HG02623 (cell line): ENCODE data around the gene PIGR.
A peak's percentile ranks its signal among the peaks of the same experiment; 100 is the strongest.

Source experiments
- ATAC-seq: cut with Tn5 transposase; IDR thresholded peaks from one replicate; pipeline ENCODE4 v1.9.1; 2021; ENCODE audit warnings: moderate library complexity; ENCODE audit not compliant: unreplicated experiment

PIGR gene

GRCh38 chr1:206961668-206962067, 15.4 kb upstream of the PIGR start:
- ATAC-seq, result no peak

GRCh38 chr1:206960676-206961386, 14.6 kb upstream of the PIGR start:
- ATAC-seq, result no peak

GRCh38 chr1:206958144-206958543, 11.9 kb upstream of the PIGR start:
- ATAC-seq, result no peak

GRCh38 chr1:206957639-206958038, 11.4 kb upstream of the PIGR start:
- ATAC-seq, result no peak

- ATAC-seq, result peak; percentile 46
Measured at GRCh38 chr1:206955476-206956451, 9.5 kb upstream of the PIGR start.

- no peak for ATAC-seq
Measured at GRCh38 chr1:206954459-206955342, 8.4 kb upstream of the PIGR start.

GRCh38 chr1:206953626-206954025, 7.4 kb upstream of the PIGR start:
- no peak for ATAC-seq

GRCh38 chr1:206953126-206953525, 6.9 kb upstream of the PIGR start:
- ATAC-seq, result no peak

GRCh38 chr1:206952171-206952570, 5.9 kb upstream of the PIGR start:
- no peak for ATAC-seq

- no peak for ATAC-seq
Measured at GRCh38 chr1:206951318-206952100, 5.2 kb upstream of the PIGR start.

GRCh38 chr1:206949641-206950040, 3.4 kb upstream of the PIGR start:
- no peak for ATAC-seq

GRCh38 chr1:206949208-206949607, 2.9 kb upstream of the PIGR start:
- no peak for ATAC-seq

GRCh38 chr1:206947255-206947654, 989 bp upstream of the PIGR start:
- no peak for ATAC-seq

- no peak for ATAC-seq
Measured at GRCh38 chr1:206945779-206946178, 487 bp downstream of the PIGR start.

GRCh38 chr1:206944703-206945102, 1.6 kb downstream of the PIGR start:
- no peak for ATAC-seq

GRCh38 chr1:206941766-206942418, 4.4 kb downstream of the PIGR start:
- no peak for ATAC-seq

- ATAC-seq, result no peak
Measured at GRCh38 chr1:206940588-206940936, 5.7 kb downstream of the PIGR start.

GRCh38 chr1:206939841-206940587, 6.3 kb downstream of the PIGR start:
- no peak for ATAC-seq

- no peak for ATAC-seq
Measured at GRCh38 chr1:206939131-206939530, 7.1 kb downstream of the PIGR start.
